ENCODE measurements around the gene KRT72.
"Not testable (repeated sequence)": the region's sequence is repeated elsewhere in the genome, so short reads cannot be mapped to it uniquely, and the experiment has no call there.

Gene KRT72

GRCh38 chr12:52608161-52608560 is 6.9 kb upstream of the KRT72 start:
- no peak for DNase-seq

GRCh38 chr12:52607314-52607713 is 6.1 kb upstream of the KRT72 start:
- DNase-seq, result no peak

DNA sequence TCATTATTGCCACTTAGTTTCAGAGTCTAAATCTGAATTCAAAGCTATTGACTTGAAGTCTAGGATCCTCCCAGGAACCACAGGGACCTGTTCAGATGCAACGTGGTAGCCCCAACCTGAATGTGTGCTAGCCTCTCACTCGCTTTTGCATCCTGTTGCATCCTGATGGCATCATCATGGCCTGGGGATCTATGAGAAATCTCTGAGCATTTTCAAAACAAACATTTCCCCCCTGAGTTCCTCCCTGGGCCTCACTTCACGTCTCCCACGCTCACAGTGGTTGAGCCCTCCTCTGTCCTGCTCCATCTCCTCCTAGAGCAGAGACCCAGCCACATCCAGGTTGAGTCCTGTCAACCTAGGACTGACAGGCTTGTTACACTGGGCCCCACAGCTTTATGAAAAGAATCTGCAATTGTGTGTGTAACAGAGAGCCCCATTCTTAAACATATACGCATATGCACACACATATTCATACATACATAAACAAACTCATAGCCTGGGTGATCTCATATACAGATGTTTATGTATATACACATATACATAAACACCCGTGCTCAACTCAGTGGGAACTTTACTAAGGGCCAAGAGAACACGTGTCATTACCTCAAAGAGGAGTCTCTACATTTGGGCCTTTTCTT is 5.4 kb upstream of the KRT72 start:
- no peak for DNase-seq

- no peak for DNase-seq
Measured at GRCh38 chr12:52606096-52606495, 4.8 kb upstream of the KRT72 start.

DNA sequence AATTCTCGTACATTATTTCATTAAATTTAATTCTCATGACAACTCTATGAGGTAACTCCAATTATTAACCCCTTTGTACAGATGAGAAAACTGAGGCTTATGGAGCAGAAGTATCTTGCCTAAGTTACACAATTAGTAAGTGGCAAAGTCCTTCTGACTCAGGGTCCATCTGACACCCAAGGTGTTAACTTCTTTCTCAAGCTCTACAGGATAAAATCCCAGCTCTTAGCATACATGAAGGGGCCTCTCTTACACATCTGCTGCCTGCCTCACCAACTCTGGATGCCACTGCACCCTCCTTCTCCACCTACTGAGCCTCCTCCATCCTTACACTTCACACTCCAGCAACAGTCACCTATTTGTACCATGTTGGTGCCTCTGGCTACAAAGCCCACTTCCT is 4.3 kb upstream of the KRT72 start:
- DNase-seq, result no peak

- DNase-seq, result no peak
Measured at GRCh38 chr12:52604859-52605258, 3.6 kb upstream of the KRT72 start.

GRCh38 chr12:52603314-52603713 is 2.1 kb upstream of the KRT72 start:
- DNase-seq, result no peak

GRCh38 chr12:52602552-52602951 is 1.3 kb upstream of the KRT72 start:
- DNase-seq, result no peak

- DNase-seq, result no peak
Measured at GRCh38 chr12:52601671-52602070, 408 bp upstream of the KRT72 start.

GRCh38 chr12:52600475-52600874 is 788 bp downstream of the KRT72 start:
- no peak for DNase-seq

- DNase-seq, result no peak
Measured at GRCh38 chr12:52600071-52600470, 1.2 kb downstream of the KRT72 start.

- no peak for DNase-seq
Measured at GRCh38 chr12:52598966-52599365, 2.3 kb downstream of the KRT72 start.

- DNase-seq, result not testable (repeated sequence)
Measured at GRCh38 chr12:52594237-52594636, 7.0 kb downstream of the KRT72 start.

DNA sequence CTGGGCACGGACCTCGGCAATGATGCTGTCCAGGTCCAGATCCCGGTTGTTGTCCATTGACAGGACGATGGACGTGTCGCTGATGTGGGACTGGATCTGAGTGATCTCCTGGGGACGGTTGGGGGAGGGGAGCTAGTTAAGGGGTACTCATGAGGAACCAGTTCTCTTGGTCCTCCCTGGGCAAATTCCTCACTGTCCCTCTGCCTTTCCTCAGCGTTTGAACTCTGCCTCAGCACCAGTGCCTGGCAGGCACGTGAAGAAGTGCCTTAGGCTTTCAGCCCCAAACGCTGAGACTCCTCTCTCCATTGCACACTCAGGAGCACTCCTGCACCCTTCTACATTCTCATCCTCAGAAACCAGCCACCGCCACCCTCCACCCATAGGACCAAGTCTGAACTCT is 9.7 kb downstream of the KRT72 start:
- no peak for DNase-seq

- DNase-seq, result no peak
Measured at GRCh38 chr12:52590021-52590420, 11.2 kb downstream of the KRT72 start.

- DNase-seq, result no peak
Measured at GRCh38 chr12:52587563-52587962, 13.7 kb downstream of the KRT72 start.

- DNase-seq, result no peak
Measured at GRCh38 chr12:52585946-52586345, 15.3 kb downstream of the KRT72 start.

- DNase-seq, result no peak
Measured at GRCh38 chr12:52585066-52585465, 16.2 kb downstream of the KRT72 start.

GRCh38 chr12:52584156-52584682 is 17.0 kb downstream of the KRT72 start:
- DNase-seq, result no peak

GRCh38 chr12:52582971-52583456 is 18.2 kb downstream of the KRT72 start:
- DNase-seq, result peak in 39 of 56 donors; percentile 3 to 72 (median 21)

DNA sequence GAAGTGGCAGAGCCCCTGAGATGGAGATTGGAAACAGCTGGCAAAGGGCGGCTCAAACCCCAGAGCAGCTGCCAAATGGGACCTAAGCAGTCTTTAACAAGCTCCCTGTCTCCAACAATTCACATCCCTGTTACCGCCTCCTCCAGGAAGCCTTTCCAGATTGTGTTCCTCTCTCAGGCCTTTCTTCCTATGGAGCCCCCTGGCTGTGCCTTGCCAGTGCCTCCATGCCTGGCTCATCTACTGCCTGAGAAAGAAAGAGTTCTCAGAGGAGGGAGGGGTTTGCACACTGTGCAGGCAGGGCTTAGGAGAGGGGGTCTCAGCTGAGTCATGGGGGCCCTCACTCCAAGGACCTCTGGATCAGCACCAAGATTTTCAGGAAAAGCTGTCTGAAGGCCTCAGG is 18.8 kb downstream of the KRT72 start:
- DNase-seq, result no peak

- no peak for DNase-seq
Measured at GRCh38 chr12:52581481-52581880, 19.8 kb downstream of the KRT72 start.

DNA sequence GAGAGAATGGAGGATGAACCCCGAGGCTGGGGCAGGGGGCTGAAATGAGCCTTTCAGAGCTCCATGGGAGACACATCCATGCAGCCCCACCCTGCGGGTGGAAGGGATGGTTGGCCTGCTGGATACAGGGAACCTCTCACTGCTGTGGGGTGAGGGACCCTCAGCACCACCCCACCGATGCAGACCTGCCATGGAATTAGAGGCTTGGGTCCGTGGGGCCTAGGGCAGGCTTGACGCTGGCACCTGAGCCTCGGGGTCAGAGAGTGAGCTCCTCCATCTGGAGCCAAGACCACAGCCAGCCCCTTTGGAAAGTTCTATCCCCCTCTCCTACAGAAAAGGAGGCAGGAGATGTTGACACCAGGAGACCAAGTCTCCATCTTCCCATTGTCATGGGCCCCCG is 20.2 kb downstream of the KRT72 start:
- DNase-seq, result no peak

DNA sequence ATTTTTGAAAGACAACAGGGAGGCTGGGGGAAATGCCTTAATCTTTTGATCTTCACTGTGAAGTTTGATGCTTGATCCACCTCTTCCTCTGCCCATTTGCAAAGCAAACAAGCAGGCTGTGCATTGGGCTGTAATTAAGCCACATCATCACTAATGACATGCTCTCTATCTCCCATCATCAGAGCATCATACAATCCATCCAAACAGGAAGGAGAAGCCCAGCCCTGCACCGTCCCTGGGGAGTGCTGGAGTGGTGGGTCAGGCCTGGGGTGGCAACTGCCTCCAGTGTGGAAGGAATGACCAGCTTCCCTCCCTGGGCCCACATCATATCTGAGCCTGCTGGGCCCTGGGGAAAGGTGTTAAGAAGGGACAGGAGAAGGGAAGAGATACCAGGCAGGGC is 20.8 kb downstream of the KRT72 start:
- no peak for DNase-seq

All from nucleus accumbens (tissue), 56 donors.